Measurements from ENCODE around the gene TRPM5.

Gene TRPM5

GRCh38 chr11:2471048-2471803 lies 26.9 kb upstream of the TRPM5 start:
- no peak for DNase-seq (ENCODE audit: low read depth in 2 of 2, low spot score in 1 of 2)

GRCh38 chr11:2470495-2470894 lies 26.2 kb upstream of the TRPM5 start:
- no peak for DNase-seq (ENCODE audit: low read depth in 2 of 2, low spot score in 1 of 2)

GRCh38 chr11:2468363-2469235 lies 24.3 kb upstream of the TRPM5 start:
- DNase-seq (ENCODE audit: low read depth in 2 of 2, low spot score in 1 of 2): no peak

GRCh38 chr11:2467695-2468055 lies 23.4 kb upstream of the TRPM5 start:
- no peak for DNase-seq (ENCODE audit: low read depth in 2 of 2, low spot score in 1 of 2)

- no peak for DNase-seq (ENCODE audit: low read depth in 2 of 2, low spot score in 1 of 2)
These were observed 22.8 kb upstream of the TRPM5 start for GRCh38 chr11:2466869-2467694.

- no peak for DNase-seq (ENCODE audit: low read depth in 2 of 2, low spot score in 1 of 2)
These were observed 21.9 kb upstream of the TRPM5 start for GRCh38 chr11:2466069-2466801.

GRCh38 chr11:2465202-2466068 lies 21.1 kb upstream of the TRPM5 start:
- DNase-seq (ENCODE audit: low read depth in 2 of 2, low spot score in 1 of 2): no peak

- DNase-seq (ENCODE audit: low read depth in 2 of 2, low spot score in 1 of 2): no peak
These were observed 20.3 kb upstream of the TRPM5 start for GRCh38 chr11:2464451-2465165.

GRCh38 chr11:2463766-2464277 lies 19.5 kb upstream of the TRPM5 start:
- DNase-seq (ENCODE audit: low read depth in 2 of 2, low spot score in 1 of 2): no peak

- DNase-seq (ENCODE audit: low read depth in 2 of 2, low spot score in 1 of 2): no peak
These were observed 18.9 kb upstream of the TRPM5 start for GRCh38 chr11:2462986-2463765.

GRCh38 chr11:2462543-2462985 lies 18.2 kb upstream of the TRPM5 start:
- DNase-seq (ENCODE audit: low read depth in 2 of 2, low spot score in 1 of 2): no peak

- no peak for DNase-seq (ENCODE audit: low read depth in 2 of 2, low spot score in 1 of 2)
These were observed 17.7 kb upstream of the TRPM5 start for GRCh38 chr11:2461956-2462542.

- no peak for DNase-seq (ENCODE audit: low read depth in 2 of 2, low spot score in 1 of 2)
These were observed 17.1 kb upstream of the TRPM5 start for GRCh38 chr11:2461253-2461955.

- DNase-seq (ENCODE audit: low read depth in 2 of 2, low spot score in 1 of 2): no peak
These were observed 16.4 kb upstream of the TRPM5 start for GRCh38 chr11:2460540-2461252.

GRCh38 chr11:2459796-2460531 lies 15.7 kb upstream of the TRPM5 start:
- DNase-seq (ENCODE audit: low read depth in 2 of 2, low spot score in 1 of 2): no peak

Data from stimulated activated CD8-positive, alpha-beta memory T cell treated with anti-CD3 and anti-CD28 coated beads, Interleukin-4, amount 100 ng/mL, for 4 hours (primary cell).